ENCODE results near the gene BDKRB2. TPM values are rescaled to one million over a fixed set of nuclear protein-coding genes. Genes with fewer than 3 reads are reported as not detected.

The BDKRB2 gene
- total and polyA plus RNA-seq, 2 of the 4 experiments (the other 2 are of a cell fraction): 60.9 to 73.1 TPM

- no peak for DNase-seq
- 82% methylated on average over 3 of the region's 8 CpGs; no CpG with 5 or more reads in 1 of the 2 experiments for WGBS, 2 experiments (ENCODE audit: extremely low coverage in 2 of 2, insufficient read length in 1 of 2)
- in situ Hi-C loops (cut with MboI; ENCODE audit: low sequenced_read_pairs): no loop called here
- peak overlapping the region; percentile 0; the same call in 1 of the 2 replicates for H2BK20ac ChIP-seq (ENCODE audit: low read depth, low read length)
- H3K79me1 ChIP-seq (ENCODE audit: low read depth in 1 of 2, low read length in 2 of 2): peaks cover 35 to 74% of the 10 kb centered on the region in 2 experiments
- ATAC-seq (ENCODE audit: low read depth): no peak
- peak overlapping the region; percentile 94 for H2BK5ac ChIP-seq (ENCODE audit: low read depth, low read length, poor library complexity, severe bottlenecking)
- no peak for TF ChIP-seq NFE2L2 (IDR thresholded peaks at IDR 0.05; ENCODE audit: low read depth, low read length)
- TF ChIP-seq FOS (IDR thresholded peaks at IDR 0.05; ENCODE audit: low read depth, low read length): no peak
- TF ChIP-seq USF2 (IDR thresholded peaks at IDR 0.05; ENCODE audit: low read depth, low read length): no peak
- no peak for TF ChIP-seq CHD1 (IDR thresholded peaks at IDR 0.05; ENCODE audit: low read depth, low read length)
- TF ChIP-seq CEBPB (IDR thresholded peaks at IDR 0.05; ENCODE audit: low read depth, low read length): no peak
- peak overlapping the region; percentile 83 for H4K5ac ChIP-seq (ENCODE audit: low read depth, low read length)
- H3K4me2 ChIP-seq (ENCODE audit: low read depth, low read length): peak overlapping the region; percentile 98
- H3K9me3 ChIP-seq (ENCODE audit: control insufficient read depth, insufficient read depth, low read length): peaks cover 6% of the 10 kb centered on the region
- peak overlapping the region; percentile 97 for H3K27ac ChIP-seq (ENCODE audit: insufficient read depth, low read length)
- H2AK9ac ChIP-seq (replicated peaks; ENCODE audit: low read depth, low read length, poor library complexity): peak overlapping the region; percentile 85
- H3K4me3 ChIP-seq (ENCODE audit: insufficient read depth, low read depth, low read length): peak overlapping the region; percentile 88
- peak overlapping the region; percentile 45; the same call in 1 of the 2 replicates for H3K56ac ChIP-seq (ENCODE audit: extremely low read depth, insufficient read depth, low read length)
- peak overlapping the region; percentile 98 for H4K91ac ChIP-seq (ENCODE audit: insufficient read depth, low read depth, low read length)
- H4K8ac ChIP-seq (ENCODE audit: low read depth in 2 of 2, low read length in 2 of 2): peak overlapping the region; percentile 77 to 94; a peak in 3 of 4 replicates
- peak overlapping the region; percentile 99 for H3K9ac ChIP-seq (ENCODE audit: low read depth, low read length)
- peak overlapping the region; percentile 94 for H3K4ac ChIP-seq (ENCODE audit: low read depth, low read length)
- H3K36me3 ChIP-seq (ENCODE audit: control insufficient read depth, insufficient read depth, low read length): peaks cover 49% of the 10 kb centered on the region
- H3K9me1 ChIP-seq (ENCODE audit: insufficient read depth, low read length): peaks cover 22% of the 10 kb centered on the region
- H2AFZ ChIP-seq (replicated peaks; ENCODE audit: low read length, poor library complexity): peak overlapping the region; percentile 67
- ChIA-PET POLR2A (ENCODE audit: unreplicated experiment) (interaction anchor here (0.6 to 0.7 kb wide), 2 partner anchors 87 to 285 kb away, joined by 4 to 19 read pairs; no protein-coding TSS in a partner anchor), CTCF (no interaction called here)
- no peaks in the 10 kb centered on the region for H3K27me3 ChIP-seq (ENCODE audit: control insufficient read depth, insufficient read depth, low read length)
- peak overlapping the region; percentile 99 for H3K14ac ChIP-seq (replicated peaks; ENCODE audit: low read depth, low read length)
- no TSS peak for BruUV-seq (replicated peaks)
- intact Hi-C loops (cut with micrococcal nuclease): loop anchor here (10.0 kb wide), 1 partner anchor 212 kb away; no protein-coding TSS in a partner anchor
- H3K18ac ChIP-seq (ENCODE audit: low read depth, low read length): peak overlapping the region; percentile 95
- dilution Hi-C loops (cut with HindIII; ENCODE audit: low sequenced_read_pairs, unreplicated experiment): no loop called here
- H2BK15ac ChIP-seq (ENCODE audit: low read depth, low read length): peak overlapping the region; percentile 1; the same call in 1 of the 3 replicates
- H3K4me1 ChIP-seq (ENCODE audit: control insufficient read depth, insufficient read depth, low read length): peaks cover 20% of the 10 kb centered on the region
- H4K20me1 ChIP-seq (ENCODE audit: insufficient read depth, low read length): peaks cover 52% of the 10 kb centered on the region
- peak overlapping the region; percentile 74 for H3K23ac ChIP-seq (ENCODE audit: low read depth, low read length)
- H2BK120ac ChIP-seq (ENCODE audit: low read depth, low read length): peak overlapping the region; percentile 86
- peak overlapping the region; percentile 93 for H2AK5ac ChIP-seq (ENCODE audit: low read depth, low read length)
These were observed 1.8 kb downstream of the BDKRB2 start for GRCh38 chr14:96206461-96206860.

All from IMR-90 (cell line).